ENCODE measurements around the gene TUBB6. TPM values are rescaled to one million over a fixed set of nuclear protein-coding genes. Genes with fewer than 3 reads are reported as not detected.
A peak's percentile ranks its signal among the peaks of the same experiment; 100 is the strongest.

TUBB6 gene
- total RNA-seq, 3 donors from 2014 or later (not counting 1 experiment from before 2014, with no cell fraction given): 0.97 to 3.2 (median 2.8) TPM

- Histone ChIP-seq H3K9me3 (ENCODE audit: control insufficient read depth, insufficient read depth, low read length) (no peaks in the 10 kb centered on the region), H3K36me3 (ENCODE audit: control insufficient read depth, insufficient read depth, low read length) (no peaks in the 10 kb centered on the region), H3K4me1 (ENCODE audit: control insufficient read depth, insufficient read depth, low read length) (peaks cover 13% of the 10 kb centered on the region), H3K27me3 (ENCODE audit: control insufficient read depth, insufficient read depth, low read length) (peaks cover 17% of the 10 kb centered on the region), H3K4me3 (ENCODE audit: low read length) (no peak overlapping the region), H3K27ac (ENCODE audit: low read length) (no peak overlapping the region)
- Mint-ChIP-seq H3K4me3 (peak overlapping the region; percentile 70), H3K27me3 (ENCODE audit: low read depth in 2 of 2) (peaks cover 38 to 39% of the 10 kb centered on the region in 2 donors), H3K9me3 (no peaks in the 10 kb centered on the region), H3K27ac (no peak overlapping the region), H3K36me3 (no peaks in the 10 kb centered on the region), H3K4me1 (peaks cover 6 to 10% of the 10 kb centered on the region in 2 donors)
- 72% methylated on average over 25 of the region's 25 CpGs for WGBS (ENCODE audit: insufficient coverage)
- ATAC-seq (no peak), DNase-seq (no peak)
- TF ChIP-seq CTCF (IDR thresholded peaks at IDR 0.05): no peak
- intact Hi-C loops (cut with micrococcal nuclease): no loop called here
These were observed 2.0 kb upstream of the TUBB6 start for GRCh38 chr18:12305930-12306629.

GRCh38 chr18:12306752-12307700 is 1.0 kb upstream of the TUBB6 start:
- Histone ChIP-seq H3K9me3 (ENCODE audit: control insufficient read depth, insufficient read depth, low read length) (no peaks in the 10 kb centered on the region), H3K36me3 (ENCODE audit: control insufficient read depth, insufficient read depth, low read length) (no peaks in the 10 kb centered on the region), H3K27ac (ENCODE audit: low read length) (no peak overlapping the region), H3K27me3 (ENCODE audit: control insufficient read depth, insufficient read depth, low read length) (peaks cover 17% of the 10 kb centered on the region), H3K4me1 (ENCODE audit: control insufficient read depth, insufficient read depth, low read length) (peaks cover 13% of the 10 kb centered on the region), H3K4me3 (ENCODE audit: low read length) (peak overlapping the region; percentile 10)
- H3K4me3 Mint-ChIP-seq: peak overlapping the region; percentile 73
- ATAC-seq (peak in 1 of 3 donors; percentile 17), DNase-seq (no peak)
- intact Hi-C loops (cut with micrococcal nuclease): no loop called here
- H3K36me3 Mint-ChIP-seq: peaks cover 7% of the 10 kb centered on the region
- no peak for TF ChIP-seq CTCF (IDR thresholded peaks at IDR 0.05)
- WGBS (ENCODE audit: insufficient coverage): 17% methylated on average over 39 of the region's 39 CpGs
- H3K27me3 Mint-ChIP-seq (ENCODE audit: low read depth in 2 of 2): peaks cover 40 to 48% of the 10 kb centered on the region in 2 donors
- peaks cover 0 to 3% of the 10 kb centered on the region in 2 donors for H3K9me3 Mint-ChIP-seq
- H3K27ac Mint-ChIP-seq: no peak overlapping the region
- peaks cover 6 to 10% of the 10 kb centered on the region in 2 donors for H3K4me1 Mint-ChIP-seq

GRCh38 chr18:12308386-12309100 is 502 bp downstream of the TUBB6 start:
- peak; percentile 34 to 57 (median 43) for ATAC-seq
- H3K36me3 ChIP-seq (ENCODE audit: control insufficient read depth, insufficient read depth, low read length): no peaks in the 10 kb centered on the region
- intact Hi-C loops (cut with micrococcal nuclease): no loop called here
- peaks cover 40 to 48% of the 10 kb centered on the region in 2 donors for H3K27me3 Mint-ChIP-seq (ENCODE audit: low read depth in 2 of 2)
- no peaks in the 10 kb centered on the region for H3K9me3 ChIP-seq (ENCODE audit: control insufficient read depth, insufficient read depth, low read length)
- H3K4me3 ChIP-seq (ENCODE audit: low read length): peak overlapping the region; percentile 39
- TF ChIP-seq CTCF (IDR thresholded peaks at IDR 0.05): no peak
- H3K4me1 ChIP-seq (ENCODE audit: control insufficient read depth, insufficient read depth, low read length): peaks cover 13% of the 10 kb centered on the region
- 2% methylated on average over 81 of the region's 81 CpGs for WGBS (ENCODE audit: insufficient coverage)
- peak in 1 of 2 donors; percentile 19 for DNase-seq
- H3K9me3 Mint-ChIP-seq: peaks cover 0 to 4% of the 10 kb centered on the region in 2 donors
- peaks cover 17% of the 10 kb centered on the region for H3K27me3 ChIP-seq (ENCODE audit: control insufficient read depth, insufficient read depth, low read length)
- H3K4me3 Mint-ChIP-seq: peak overlapping the region; percentile 47
- no peak overlapping the region for H3K27ac ChIP-seq (ENCODE audit: low read length)
- H3K4me1 Mint-ChIP-seq: peaks cover 6 to 10% of the 10 kb centered on the region in 2 donors
- H3K36me3 Mint-ChIP-seq: peaks cover 7% of the 10 kb centered on the region
- no peak overlapping the region for H3K27ac Mint-ChIP-seq

Measured in natural killer cell (primary cell).